Endothelial cell (in vitro differentiated cells): ENCODE data around the gene JAZF1. TPM values are rescaled to one million over a fixed set of nuclear protein-coding genes. Genes with fewer than 3 reads are reported as not detected.

Source experiments
- DNase-seq: peaks from one replicate; pipeline ENCODE4 v3.0.0; 2021; ENCODE audit warnings: low spot score
- H3K27ac Mint-ChIP-seq: one replicate; pipeline ENCODE4 v1.8.0; 2021; ENCODE audit warnings: mixed read lengths, inconsistent platforms; ENCODE audit not compliant: unreplicated experiment
- H3K27me3 Mint-ChIP-seq: one replicate; pipeline ENCODE4 v1.8.0; 2021; ENCODE audit warnings: mild to moderate bottlenecking, moderate library complexity, mixed read lengths, inconsistent platforms; ENCODE audit not compliant: unreplicated experiment
- H3K36me3 Mint-ChIP-seq: one replicate; pipeline ENCODE4 v1.8.0; 2021; ENCODE audit warnings: mild to moderate bottlenecking, low read depth, mixed read lengths, inconsistent platforms; ENCODE audit not compliant: unreplicated experiment
- H3K4me1 Mint-ChIP-seq: one replicate; pipeline ENCODE4 v1.8.0; 2021; ENCODE audit warnings: mild to moderate bottlenecking, mixed read lengths, inconsistent platforms; ENCODE audit not compliant: unreplicated experiment
- H3K4me3 Mint-ChIP-seq: one replicate; pipeline ENCODE4 v1.8.0; 2021; ENCODE audit warnings: mild to moderate bottlenecking, mixed read lengths, inconsistent platforms; ENCODE audit not compliant: unreplicated experiment
- H3K9me3 Mint-ChIP-seq: one replicate; pipeline ENCODE4 v1.8.0; 2021; ENCODE audit warnings: mixed read lengths, inconsistent platforms; ENCODE audit not compliant: unreplicated experiment
- CTCF ChIP-seq: fragments of 200-600 bp; sonication (generic); IDR thresholded peaks from one replicate; pipeline ENCODE4 v1.5.0; 2021; ENCODE audit warnings: antibody characterized with exemption; ENCODE audit not compliant: unreplicated experiment
- total RNA-seq: library from RNA; stranded (reverse); fragmentation: NEBNext Ultra II Directional; extraction: Animal tissue kit (Norgen Biotek cat#: 25700); gene quantifications from one replicate; pipeline ENCODE4 v1.2.1, GENCODE V29; 2021; ENCODE audit not compliant: unreplicated experiment

The JAZF1 gene
- total RNA-seq, 1 donor from 2014 or later, result 8.5 TPM

GRCh38 chr7:27953361-27953760, 227.2 kb downstream of the JAZF1 start:
- Mint-ChIP-seq H3K27me3 (no peaks in the 10 kb centered on the region), H3K4me3 (no peak overlapping the region), H3K4me1 (no peaks in the 10 kb centered on the region), H3K9me3 (no peaks in the 10 kb centered on the region), H3K27ac (no peak overlapping the region), H3K36me3 (no peaks in the 10 kb centered on the region)
- no peak for TF ChIP-seq CTCF
- no peak for DNase-seq

GRCh38 chr7:27952456-27953285, 227.9 kb downstream of the JAZF1 start:
- Mint-ChIP-seq H3K9me3 (no peaks in the 10 kb centered on the region), H3K27ac (no peak overlapping the region), H3K4me1 (no peaks in the 10 kb centered on the region), H3K36me3 (no peaks in the 10 kb centered on the region), H3K4me3 (no peak overlapping the region), H3K27me3 (no peaks in the 10 kb centered on the region)
- no peak for DNase-seq
- no peak for TF ChIP-seq CTCF

GRCh38 chr7:27950123-27950522, 230.5 kb downstream of the JAZF1 start:
- Mint-ChIP-seq H3K9me3 (no peaks in the 10 kb centered on the region), H3K27ac (no peak overlapping the region), H3K4me1 (no peaks in the 10 kb centered on the region), H3K4me3 (no peak overlapping the region), H3K36me3 (no peaks in the 10 kb centered on the region), H3K27me3 (no peaks in the 10 kb centered on the region)
- no peak for TF ChIP-seq CTCF
- DNase-seq, result no peak

- TF ChIP-seq CTCF, result no peak
- H3K27ac Mint-ChIP-seq, result no peak overlapping the region
- H3K9me3 Mint-ChIP-seq, result no peaks in the 10 kb centered on the region
- H3K36me3 Mint-ChIP-seq, result no peaks in the 10 kb centered on the region
- H3K27me3 Mint-ChIP-seq, result no peaks in the 10 kb centered on the region
- DNase-seq, result no peak
- H3K4me3 Mint-ChIP-seq, result no peak overlapping the region
- H3K4me1 Mint-ChIP-seq, result no peaks in the 10 kb centered on the region
Measured at GRCh38 chr7:27948861-27949260, 231.7 kb downstream of the JAZF1 start.

GRCh38 chr7:27947586-27948278, 232.9 kb downstream of the JAZF1 start:
- H3K36me3 Mint-ChIP-seq, result no peaks in the 10 kb centered on the region
- H3K27ac Mint-ChIP-seq, result no peak overlapping the region
- no peak overlapping the region for H3K4me3 Mint-ChIP-seq
- H3K4me1 Mint-ChIP-seq, result no peaks in the 10 kb centered on the region
- H3K27me3 Mint-ChIP-seq, result no peaks in the 10 kb centered on the region
- no peak for DNase-seq
- no peaks in the 10 kb centered on the region for H3K9me3 Mint-ChIP-seq
- no peak for TF ChIP-seq CTCF
